Motor neuron (in vitro differentiated cells): ENCODE measurements around the gene NR1D2. TPM values are rescaled to one million over a fixed set of nuclear protein-coding genes. Genes with fewer than 3 reads are reported as not detected.
A peak's percentile ranks its signal among the peaks of the same experiment; 100 is the strongest.

Source experiments
- ATAC-seq, 8 experiments: fragments of 200-7000 bp; cut with Tn5 transposase; replicated peaks in 6 of 8; 2 replicates each; pipeline ENCODE4 v1.8.0; 2021; ENCODE audit warnings: mild to moderate bottlenecking in 8 of 8, moderate library complexity in 8 of 8
- H3K27ac ChIP-seq, 2 donors: fragments of 250-450 bp; sonication (Bioruptor Pico); 2 replicates each; pipeline ENCODE4 v1.9.0; 2021; ENCODE audit warnings: antibody characterized with exemption in 2 of 2, mild to moderate bottlenecking in 2 of 2, moderate library complexity in 1 of 2
- H3K4me1 ChIP-seq, 2 donors: fragments of 250-450 bp; sonication (Bioruptor Pico); replicated peaks in 1 of 2; 2 replicates each; pipeline ENCODE4 v1.6.1; 2021; ENCODE audit warnings: antibody characterized with exemption in 2 of 2, mild to moderate bottlenecking in 2 of 2, moderate library complexity in 1 of 2
- H3K4me3 ChIP-seq, 5 donors: fragments of 250-450 bp; sonication (Bioruptor Pico); 2 replicates each; pipeline ENCODE4 v1.9.0; 2021; ENCODE audit warnings: antibody characterized with exemption in 5 of 5, mild to moderate bottlenecking in 5 of 5, moderate library complexity in 4 of 5
- WGBS, 10 experiments: fragments of 450-650 bp; shearing (Covaris generic); methylation state at CpG; one replicate each; pipeline ENCODE4 v1.0.0; 2022; 5-methylcytosine and 5-hydroxymethylcytosine counted together
- in situ Hi-C, 9 experiments: fragments of 400-800 bp; cut with MboI; loops; one replicate each; pipeline ENCODE4 v1.15.0; 2021; ENCODE audit warnings: low sequenced_read_pairs in 9 of 9, low pct_unique_long_range_greater_than_20kb in 2 of 9; ENCODE audit not compliant: unreplicated experiment in 9 of 9
- total RNA-seq, 8 experiments: library from RNA; unstranded; fragments of 300-600 nt; gene quantifications; 2 replicates each; pipeline versions ENCODE4 v1.2.3 to v1.2.4, GENCODE V29; 2022

NR1D2 gene
- total RNA-seq, 8 experiments from 2014 or later, result 9.9 to 41.3 (median 16.6) TPM

GRCh38 chr3:23940775-23941174 is 4.3 kb upstream of the NR1D2 start:
- 47 to 95% (median 71%) methylated on average over 3 to 5 of the region's 5 CpGs for WGBS, 10 experiments
- Histone ChIP-seq H3K4me3 (no peak overlapping the region), H3K4me1 (peaks cover 4 to 11% of the 10 kb centered on the region in 2 donors), H3K27ac (no peak overlapping the region)
- ATAC-seq, result no peak
- in situ Hi-C loops, result no loop called here

- H3K4me1 ChIP-seq, result peaks cover 4 to 11% of the 10 kb centered on the region in 2 donors
- in situ Hi-C loops, result no loop called here
- no peak overlapping the region for H3K27ac ChIP-seq
- H3K4me3 ChIP-seq, result no peak overlapping the region
- ATAC-seq, result no peak
- WGBS, 10 experiments, result 22 to 96% (median 80%) methylated on average over 1 to 4 of the region's 4 CpGs; no CpG with 5 or more reads in 3 of the 10 experiments
Measured at GRCh38 chr3:23941440-23941839, 3.6 kb upstream of the NR1D2 start.

GRCh38 chr3:23942546-23942945 is 2.5 kb upstream of the NR1D2 start:
- WGBS, 10 experiments, result 94 to 100% (median 99%) methylated on average over 1 to 7 of the region's 11 CpGs; no CpG with 5 or more reads in 5 of the 10 experiments
- no peak for ATAC-seq
- H3K4me3 ChIP-seq, result no peak overlapping the region

DNA sequence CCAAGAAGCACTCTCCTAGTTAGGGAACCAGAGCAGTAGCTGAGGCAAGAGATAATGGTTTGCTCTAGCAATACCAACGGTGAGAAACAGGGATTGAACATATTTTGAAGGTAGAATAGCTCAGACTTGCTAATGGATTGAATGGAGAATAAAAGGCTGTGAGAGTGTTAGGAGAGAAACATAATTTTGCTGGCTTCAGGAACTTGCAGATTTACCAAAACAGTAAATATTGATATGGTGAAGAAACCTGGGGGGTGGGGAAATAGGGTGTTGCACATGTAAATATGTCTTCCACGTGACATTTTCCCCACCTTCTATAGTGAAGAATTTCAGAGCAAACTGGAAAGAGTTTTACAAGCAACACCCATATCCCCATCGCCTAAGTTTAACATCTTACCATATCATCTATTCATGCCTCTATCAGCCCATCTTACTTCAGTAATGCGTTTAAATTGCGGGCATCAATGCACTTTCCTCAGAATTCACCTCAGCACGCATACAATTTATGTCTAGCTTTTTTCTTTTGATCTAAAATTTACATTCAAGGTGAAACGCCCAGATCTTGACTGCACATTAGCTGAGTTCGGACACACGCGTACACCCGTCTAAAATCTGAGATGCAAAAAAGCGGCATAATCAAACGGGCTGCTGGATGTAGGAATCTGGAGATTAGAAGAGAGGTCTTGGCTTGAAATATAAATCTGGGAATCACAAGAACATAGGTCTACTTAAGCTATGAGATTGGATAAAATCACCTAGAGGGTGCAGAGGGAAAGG is 891 bp upstream of the NR1D2 start:
- 3 to 30% (median 10%) methylated on average over 2 to 11 of the region's 13 CpGs for WGBS, 10 experiments
- ATAC-seq, result no peak
- H3K4me1 ChIP-seq, result peaks cover 15 to 16% of the 10 kb centered on the region in 2 donors
- in situ Hi-C loops, result no loop called here
- peak overlapping the region; percentile 97 to 99 for H3K27ac ChIP-seq
- peak overlapping the region; percentile 66 to 82 (median 76) for H3K4me3 ChIP-seq

More at GRCh38 chr3:23942546-23942945, 2.5 kb upstream of the NR1D2 start:
- Histone ChIP-seq H3K27ac (no peak overlapping the region), H3K4me1 (peaks cover 14 to 16% of the 10 kb centered on the region in 2 donors)
- in situ Hi-C loops, result no loop called here

DNA sequence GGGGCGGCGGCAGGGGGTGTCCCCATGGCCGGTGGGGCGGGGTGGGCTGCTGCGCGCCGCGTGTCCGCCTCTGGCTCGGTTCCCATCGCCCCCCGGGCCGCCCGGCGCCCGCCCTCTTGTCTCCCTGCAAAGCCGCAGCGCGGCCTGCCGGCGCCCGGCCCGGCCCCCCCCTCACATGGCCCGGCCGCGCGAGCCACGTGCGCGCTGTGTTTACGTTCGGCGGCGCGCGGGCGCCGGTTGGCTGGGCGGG is 502 bp downstream of the NR1D2 start:
- in situ Hi-C loops, result no loop called here
- no CpG with 5 or more reads among the region's 39 CpGs for WGBS, 10 experiments
- Histone ChIP-seq H3K4me1 (peaks cover 15 to 16% of the 10 kb centered on the region in 2 donors), H3K27ac (peak overlapping the region; percentile 97 to 99), H3K4me3 (peak overlapping the region; percentile 66 to 82 (median 76))
- ATAC-seq, result no peak

DNA sequence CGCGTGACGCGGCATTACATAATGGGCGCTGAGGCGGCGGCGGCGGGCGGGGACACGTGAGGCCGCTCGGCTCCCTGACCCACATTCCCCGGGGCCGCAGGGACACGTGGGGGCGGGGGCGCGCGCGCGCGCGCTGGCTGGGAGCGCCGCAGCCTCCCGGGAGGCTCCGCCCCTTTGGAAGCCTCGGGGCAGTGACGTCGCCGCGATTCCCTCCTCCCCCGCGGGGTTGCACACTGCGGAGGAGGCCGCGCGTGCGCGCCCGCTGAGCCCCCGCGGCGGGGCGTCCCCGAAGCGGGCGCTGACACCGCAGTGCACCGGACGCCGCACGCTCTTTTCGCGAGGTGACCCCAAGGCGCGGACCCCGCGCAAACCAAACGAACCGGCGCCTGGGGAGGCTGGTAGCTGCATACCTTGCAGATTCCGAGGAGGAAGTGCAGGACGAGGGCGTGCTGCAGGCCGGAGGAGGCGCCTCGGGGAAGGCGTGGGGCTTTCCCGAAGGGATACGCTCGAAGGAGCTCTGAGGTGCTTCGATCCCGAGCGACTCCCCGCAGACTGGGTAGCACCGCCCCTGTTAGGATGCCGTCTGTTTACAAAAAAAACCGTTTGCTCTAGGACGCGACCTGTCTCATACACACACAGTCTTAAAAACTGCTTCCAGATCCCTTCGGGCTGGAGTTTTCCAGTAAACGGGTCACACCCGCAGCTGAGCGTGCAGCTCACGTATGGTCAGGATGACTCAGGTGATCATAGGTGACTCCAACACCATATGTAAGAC is 1.0 kb downstream of the NR1D2 start:
- 0 to 3% (median 0%) methylated on average over 3 to 20 of the region's 87 CpGs; no CpG with 5 or more reads in 4 of the 10 experiments for WGBS, 10 experiments
- in situ Hi-C loops, result no loop called here
- peak; percentile 69 to 85 (median 80) for ATAC-seq
- peak overlapping the region; percentile 90 to 99 for H3K27ac ChIP-seq
- peaks cover 13 to 15% of the 10 kb centered on the region in 2 donors for H3K4me1 ChIP-seq
- H3K4me3 ChIP-seq, result peak overlapping the region; percentile 66 to 82 (median 76)

DNA sequence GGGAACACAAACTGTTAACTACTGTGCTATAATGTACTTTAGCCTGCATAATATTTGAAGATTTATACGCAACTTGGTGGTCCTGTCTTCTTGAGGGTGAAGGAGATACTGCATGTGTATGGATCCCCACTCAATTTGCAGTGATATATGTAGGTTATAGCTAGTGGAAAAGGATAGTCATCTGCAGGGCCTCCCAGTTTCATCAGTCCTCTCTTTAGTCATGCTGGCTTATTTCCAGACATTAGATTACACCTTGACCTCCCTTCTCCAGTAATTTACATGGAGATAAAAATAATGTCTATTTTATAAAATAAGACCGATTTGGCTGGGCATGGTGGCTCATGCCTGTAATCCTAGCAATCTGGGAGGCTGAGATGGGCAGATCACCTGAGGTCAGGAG is 3.7 kb downstream of the NR1D2 start:
- ATAC-seq, result no peak
- H3K4me3 ChIP-seq, result no peak overlapping the region
- no peak overlapping the region for H3K27ac ChIP-seq
- H3K4me1 ChIP-seq, result peaks cover 11 to 15% of the 10 kb centered on the region in 2 donors
- in situ Hi-C loops, result no loop called here
- WGBS, 10 experiments, result 80 to 100% (median 100%) methylated on average over 1 to 2 of the region's 2 CpGs; no CpG with 5 or more reads in 2 of the 10 experiments

DNA sequence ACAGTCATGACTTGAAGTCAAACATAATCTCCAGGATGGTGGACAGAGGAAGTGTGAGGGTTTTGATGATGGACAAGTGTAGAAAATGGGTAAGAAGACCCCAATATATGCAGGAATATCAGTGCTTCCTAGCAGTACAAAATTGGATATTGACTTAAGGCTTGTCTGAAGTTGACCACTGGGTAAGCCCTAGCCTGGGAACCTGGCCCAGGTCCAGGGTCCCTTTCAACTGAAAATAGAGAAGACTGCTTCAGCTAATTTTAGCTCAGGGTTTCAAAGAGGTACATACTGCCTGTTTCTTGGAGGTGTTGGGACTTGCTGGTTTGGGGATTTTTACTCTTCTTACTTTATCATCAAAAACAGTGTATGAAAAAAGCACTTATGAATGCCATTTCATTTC is 4.7 kb downstream of the NR1D2 start:
- in situ Hi-C loops, result no loop called here
- ATAC-seq, result no peak
- Histone ChIP-seq H3K27ac (no peak overlapping the region), H3K4me1 (peaks cover 4 to 12% of the 10 kb centered on the region in 2 donors), H3K4me3 (no peak overlapping the region)

DNA sequence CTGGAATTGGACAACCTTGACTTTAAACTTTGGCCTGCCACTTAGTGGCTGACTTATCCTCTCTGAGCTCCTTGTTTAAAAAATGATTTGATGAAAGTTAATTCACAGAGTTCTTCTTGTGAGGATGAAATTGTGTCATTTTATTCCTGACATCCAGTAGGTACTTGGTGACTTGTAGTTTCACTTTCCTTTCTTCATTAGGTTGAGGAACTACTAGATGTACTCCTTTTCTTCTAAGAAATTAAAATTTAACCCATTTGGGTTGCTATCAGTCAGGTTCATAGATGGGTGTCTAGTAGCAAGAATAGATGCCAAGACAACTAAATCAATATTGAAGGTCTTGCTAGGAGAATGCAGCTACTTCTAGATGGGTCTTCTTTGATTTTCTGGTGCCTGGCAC is 5.2 kb downstream of the NR1D2 start:
- Histone ChIP-seq H3K4me1 (peaks cover 4 to 12% of the 10 kb centered on the region in 2 donors), H3K4me3 (no peak overlapping the region), H3K27ac (no peak overlapping the region)
- in situ Hi-C loops, result no loop called here
- no peak for ATAC-seq

DNA sequence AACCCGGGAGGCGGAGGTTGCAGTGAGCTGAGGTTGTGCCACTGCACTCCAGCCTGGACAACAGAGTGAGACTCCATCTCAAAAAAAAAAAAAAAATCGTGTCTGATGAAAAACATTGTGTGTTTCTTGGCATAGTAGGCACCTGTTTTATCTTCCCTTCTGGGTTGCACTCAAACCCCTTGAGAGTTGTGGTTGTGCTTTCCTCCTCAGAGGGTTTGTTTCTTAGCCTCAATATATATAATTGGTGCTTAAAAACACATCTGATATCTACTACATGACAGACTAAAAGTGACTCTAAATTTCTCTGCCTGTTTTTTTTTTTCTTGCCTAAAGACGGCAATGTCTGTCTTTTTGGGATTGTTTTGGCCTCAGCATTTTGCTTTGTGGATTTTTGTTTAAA is 7.6 kb downstream of the NR1D2 start:
- no peak for ATAC-seq
- H3K27ac ChIP-seq, result no peak overlapping the region
- peaks cover 0 to under 1% of the 10 kb centered on the region in 2 donors for H3K4me1 ChIP-seq
- WGBS, 10 experiments, result 58 to 95% (median 80%) methylated on average over 1 to 3 of the region's 4 CpGs; no CpG with 5 or more reads in 3 of the 10 experiments
- in situ Hi-C loops, result no loop called here
- no peak overlapping the region for H3K4me3 ChIP-seq

- no peak for ATAC-seq
- in situ Hi-C loops, result no loop called here
- no peak overlapping the region for H3K4me3 ChIP-seq
- 33 to 100% (median 89%) methylated on average over 1 of the region's 1 CpG; no CpG with 5 or more reads in 5 of the 10 experiments for WGBS, 10 experiments
- H3K27ac ChIP-seq, result no peak overlapping the region
- H3K4me1 ChIP-seq, result no peaks in the 10 kb centered on the region
Measured at GRCh38 chr3:23953523-23953922, 8.4 kb downstream of the NR1D2 start.

- no peak overlapping the region for H3K27ac ChIP-seq
- H3K4me3 ChIP-seq, result no peak overlapping the region
- no peak for ATAC-seq
- in situ Hi-C loops, result no loop called here
- 87 to 100% (median 96%) methylated on average over 2 to 5 of the region's 5 CpGs for WGBS, 10 experiments
- no peaks in the 10 kb centered on the region for H3K4me1 ChIP-seq
Measured at GRCh38 chr3:23954144-23954543, 9.1 kb downstream of the NR1D2 start.

DNA sequence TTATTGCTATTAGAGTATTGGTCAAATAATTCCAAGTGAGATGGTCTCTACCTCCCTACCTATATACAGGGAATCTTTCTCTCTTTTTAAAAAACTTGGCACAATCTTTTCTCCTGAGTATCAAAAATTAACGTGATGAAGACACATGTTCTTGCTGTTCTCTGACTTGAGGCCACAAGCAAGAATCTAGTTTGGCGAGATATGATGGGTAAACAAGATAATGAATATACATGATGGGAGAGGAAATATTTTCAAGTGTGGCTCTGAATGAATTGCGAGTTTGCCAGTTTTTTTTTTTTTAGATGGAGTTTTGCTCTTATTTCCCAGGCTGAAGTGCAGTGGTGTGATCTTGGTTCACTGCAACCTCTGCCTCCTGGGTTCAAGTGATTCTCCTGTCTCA is 11.6 kb downstream of the NR1D2 start:
- no peak overlapping the region for H3K27ac ChIP-seq
- 80 to 100% (median 100%) methylated on average over 1 to 3 of the region's 3 CpGs for WGBS, 10 experiments
- in situ Hi-C loops, result no loop called here
- H3K4me3 ChIP-seq, result no peak overlapping the region
- ATAC-seq, result no peak
- H3K4me1 ChIP-seq, result no peaks in the 10 kb centered on the region
